Panc1 (cell line): ENCODE measurements around the gene FGF23. TPM values are rescaled to one million over a fixed set of nuclear protein-coding genes. Genes with fewer than 3 reads are reported as not detected.

Source experiments
- ATAC-seq: fragments of 200-7000 bp; cut with Tn5 transposase; 2 replicates; pipeline ENCODE4 v1.9.1; 2020; ENCODE audit warnings: mild to moderate bottlenecking, moderate library complexity
- BruUV-seq: library from RNA; stranded (reverse); fragments of 400-500 nt; replicated peaks from 2 replicates; lab custom pipeline; 2021; lab: Mats Ljungman, UMichigan
- CTCF ChIA-PET: fragments of 300-600 bp; sonication (Branson Sonifier 250); formaldehyde crosslinking; loops from one replicate; lab custom pipeline; 2022; ENCODE audit warnings: antibody characterized with exemption; lab: Charles Lee
- POLR2A ChIA-PET: fragments of 300-600 bp; sonication (Branson Sonifier 250); formaldehyde crosslinking; loops from one replicate; lab custom pipeline; 2022; ENCODE audit warnings: antibody characterized with exemption; lab: Charles Lee
- DNase-seq: peaks from one replicate; pipeline ENCODE4 v3.0.0-alpha.2; 2010; ENCODE audit warnings: low read depth, low spot score
- H3K27ac ChIP-seq: 2 replicates; pipeline ENCODE4 v1.5.1; 2011; ENCODE audit warnings: mild to moderate bottlenecking, low read length, inconsistent platforms
- H3K27me3 ChIP-seq: fragments of 200-500 bp; sonication (Bioruptor generic); 2 replicates; pipeline ENCODE4 v1.6.0; 2014; ENCODE audit warnings: low read length, inconsistent platforms; ENCODE audit not compliant: control insufficient read depth, insufficient read depth
- H3K36me3 ChIP-seq: fragments of 200-500 bp; sonication (Bioruptor generic); 2 replicates; pipeline ENCODE4 v1.5.1; 2014; ENCODE audit warnings: inconsistent platforms, mild to moderate bottlenecking, low read length, moderate library complexity; ENCODE audit not compliant: control insufficient read depth, insufficient read depth
- H3K4me1 ChIP-seq: 2 replicates; pipeline ENCODE4 v1.5.1; 2011; ENCODE audit warnings: inconsistent platforms, mild to moderate bottlenecking, low read length, moderate library complexity; ENCODE audit not compliant: control insufficient read depth, insufficient read depth
- H3K4me3 ChIP-seq, 2 experiments: 2 replicates each; pipeline ENCODE4 v1.5.1; 2011 to 2012; ENCODE audit warnings: low read depth in 2 of 2, low read length in 2 of 2, mild to moderate bottlenecking in 2 of 2, inconsistent platforms in 1 of 2, moderate library complexity in 1 of 2
- H3K9me3 ChIP-seq: fragments of 200-500 bp; sonication (Bioruptor generic); 2 replicates; pipeline ENCODE4 v1.5.1; 2014; ENCODE audit warnings: low read depth, mild to moderate bottlenecking, inconsistent platforms, low read length, moderate library complexity; ENCODE audit not compliant: control insufficient read depth, insufficient read depth
- POLR2AphosphoS5 ChIP-seq: IDR thresholded peaks from 2 replicates; pipeline ENCODE4 v1.6.1; 2012; ENCODE audit warnings: mild to moderate bottlenecking, low read depth, low read length, moderate library complexity
- SIN3A ChIP-seq: IDR thresholded peaks from 2 replicates; pipeline ENCODE4 v1.6.1; 2012; ENCODE audit warnings: low read depth, mild to moderate bottlenecking, low read length, moderate library complexity, borderline replicate concordance; ENCODE audit not compliant: insufficient read depth
- TCF7L2 ChIP-seq: IDR thresholded peaks from 2 replicates; pipeline ENCODE4 v1.6.1; 2011; ENCODE audit warnings: mild to moderate bottlenecking, low read depth, low read length, inconsistent platforms
- in situ Hi-C: cut with HindIII; loops from 2 replicates; pipeline ENCODE4 v1.10.0; 2016; ENCODE audit warnings: low sequenced_read_pairs, low pct_unique_long_range_greater_than_20kb
- intact Hi-C: fragments of 100-400 bp; cut with micrococcal nuclease; formaldehyde crosslinking; loops from one replicate; pipeline ENCODE4 v1.10.0; 2022; ENCODE audit not compliant: unreplicated experiment
- total RNA-seq: library from RNA; stranded (reverse); gene quantifications from one replicate; pipeline ENCODE4 v1.2.1, GENCODE V29; 2021; ENCODE audit not compliant: unreplicated experiment
- TF ChIP-seq, protein P1 (sequence below), 2 experiments: IDR thresholded peaks; 2 replicates each; pipeline ENCODE4 v1.6.1; 2011 to 2012; ENCODE audit warnings: low read depth in 2 of 2, control low read depth in 1 of 2, low read length in 1 of 2, mild to moderate bottlenecking in 1 of 2, moderate library complexity in 1 of 2; ENCODE audit not compliant: insufficient read depth in 1 of 2
- TF ChIP-seq, protein P2 (sequence below): fragments of 450-650 bp; IDR thresholded peaks from 2 replicates; pipeline ENCODE4 v1.5.1; 2017; ENCODE audit warnings: mild to moderate bottlenecking

The FGF23 gene
- total RNA-seq, 1 experiment from 2014 or later, result not detected

DNA sequence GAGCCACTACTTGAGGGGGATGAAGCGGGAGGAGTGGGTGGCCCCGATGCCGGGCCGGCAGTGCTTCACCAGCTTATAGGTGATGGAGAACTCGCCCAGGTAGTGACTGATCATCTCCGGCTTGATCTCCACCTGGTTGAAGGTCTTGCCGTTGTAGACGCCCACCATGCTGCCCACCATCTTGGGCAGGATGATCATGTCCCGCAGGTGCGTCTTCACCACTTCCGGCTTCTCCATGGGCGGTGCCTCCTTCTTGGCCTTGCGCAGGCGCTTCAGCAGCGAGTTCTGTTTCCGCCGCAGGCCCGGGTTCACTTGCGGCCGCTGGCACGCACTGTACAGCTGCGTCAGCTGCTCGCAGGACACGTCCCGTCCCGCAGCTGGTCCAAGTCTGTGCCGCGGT lies 55.1 kb downstream of the FGF23 start:
- Histone ChIP-seq H3K27ac (no peak overlapping the region), H3K27me3 (no peaks in the 10 kb centered on the region), H3K4me3 (no peak overlapping the region), H3K4me1 (no peaks in the 10 kb centered on the region), H3K9me3 (no peaks in the 10 kb centered on the region), H3K36me3 (peaks cover 2% of the 10 kb centered on the region; the same call in 1 of the 2 replicates)
- intact Hi-C loops (no loop called here), in situ Hi-C loops (no loop called here)
- POLR2A ChIA-PET, result interaction anchor here (0.6 kb wide), 1 partner anchor 8 kb away, joined by 3 read pairs; no protein-coding TSS in a partner anchor
- CTCF ChIA-PET, result interaction anchor here (0.7 kb wide), 1 partner anchor 41 kb away, joined by 5 read pairs; no protein-coding TSS in a partner anchor
- TF ChIP-seq SIN3A (no peak), POLR2AphosphoS5 (no peak), TCF7L2 (no peak)
- TF ChIP-seq, protein P1, sequence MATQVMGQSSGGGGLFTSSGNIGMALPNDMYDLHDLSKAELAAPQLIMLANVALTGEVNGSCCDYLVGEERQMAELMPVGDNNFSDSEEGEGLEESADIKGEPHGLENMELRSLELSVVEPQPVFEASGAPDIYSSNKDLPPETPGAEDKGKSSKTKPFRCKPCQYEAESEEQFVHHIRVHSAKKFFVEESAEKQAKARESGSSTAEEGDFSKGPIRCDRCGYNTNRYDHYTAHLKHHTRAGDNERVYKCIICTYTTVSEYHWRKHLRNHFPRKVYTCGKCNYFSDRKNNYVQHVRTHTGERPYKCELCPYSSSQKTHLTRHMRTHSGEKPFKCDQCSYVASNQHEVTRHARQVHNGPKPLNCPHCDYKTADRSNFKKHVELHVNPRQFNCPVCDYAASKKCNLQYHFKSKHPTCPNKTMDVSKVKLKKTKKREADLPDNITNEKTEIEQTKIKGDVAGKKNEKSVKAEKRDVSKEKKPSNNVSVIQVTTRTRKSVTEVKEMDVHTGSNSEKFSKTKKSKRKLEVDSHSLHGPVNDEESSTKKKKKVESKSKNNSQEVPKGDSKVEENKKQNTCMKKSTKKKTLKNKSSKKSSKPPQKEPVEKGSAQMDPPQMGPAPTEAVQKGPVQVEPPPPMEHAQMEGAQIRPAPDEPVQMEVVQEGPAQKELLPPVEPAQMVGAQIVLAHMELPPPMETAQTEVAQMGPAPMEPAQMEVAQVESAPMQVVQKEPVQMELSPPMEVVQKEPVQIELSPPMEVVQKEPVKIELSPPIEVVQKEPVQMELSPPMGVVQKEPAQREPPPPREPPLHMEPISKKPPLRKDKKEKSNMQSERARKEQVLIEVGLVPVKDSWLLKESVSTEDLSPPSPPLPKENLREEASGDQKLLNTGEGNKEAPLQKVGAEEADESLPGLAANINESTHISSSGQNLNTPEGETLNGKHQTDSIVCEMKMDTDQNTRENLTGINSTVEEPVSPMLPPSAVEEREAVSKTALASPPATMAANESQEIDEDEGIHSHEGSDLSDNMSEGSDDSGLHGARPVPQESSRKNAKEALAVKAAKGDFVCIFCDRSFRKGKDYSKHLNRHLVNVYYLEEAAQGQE (IDR thresholded peaks at IDR 0.05; ENCODE audit: insufficient read depth in 1 of 2, low read depth in 2 of 2, low read length in 1 of 2), result no peak
- TF ChIP-seq, protein P2, sequence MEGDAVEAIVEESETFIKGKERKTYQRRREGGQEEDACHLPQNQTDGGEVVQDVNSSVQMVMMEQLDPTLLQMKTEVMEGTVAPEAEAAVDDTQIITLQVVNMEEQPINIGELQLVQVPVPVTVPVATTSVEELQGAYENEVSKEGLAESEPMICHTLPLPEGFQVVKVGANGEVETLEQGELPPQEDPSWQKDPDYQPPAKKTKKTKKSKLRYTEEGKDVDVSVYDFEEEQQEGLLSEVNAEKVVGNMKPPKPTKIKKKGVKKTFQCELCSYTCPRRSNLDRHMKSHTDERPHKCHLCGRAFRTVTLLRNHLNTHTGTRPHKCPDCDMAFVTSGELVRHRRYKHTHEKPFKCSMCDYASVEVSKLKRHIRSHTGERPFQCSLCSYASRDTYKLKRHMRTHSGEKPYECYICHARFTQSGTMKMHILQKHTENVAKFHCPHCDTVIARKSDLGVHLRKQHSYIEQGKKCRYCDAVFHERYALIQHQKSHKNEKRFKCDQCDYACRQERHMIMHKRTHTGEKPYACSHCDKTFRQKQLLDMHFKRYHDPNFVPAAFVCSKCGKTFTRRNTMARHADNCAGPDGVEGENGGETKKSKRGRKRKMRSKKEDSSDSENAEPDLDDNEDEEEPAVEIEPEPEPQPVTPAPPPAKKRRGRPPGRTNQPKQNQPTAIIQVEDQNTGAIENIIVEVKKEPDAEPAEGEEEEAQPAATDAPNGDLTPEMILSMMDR, result no peak
- no TSS peak for BruUV-seq
- ATAC-seq (no peak), DNase-seq (no peak)

DNA sequence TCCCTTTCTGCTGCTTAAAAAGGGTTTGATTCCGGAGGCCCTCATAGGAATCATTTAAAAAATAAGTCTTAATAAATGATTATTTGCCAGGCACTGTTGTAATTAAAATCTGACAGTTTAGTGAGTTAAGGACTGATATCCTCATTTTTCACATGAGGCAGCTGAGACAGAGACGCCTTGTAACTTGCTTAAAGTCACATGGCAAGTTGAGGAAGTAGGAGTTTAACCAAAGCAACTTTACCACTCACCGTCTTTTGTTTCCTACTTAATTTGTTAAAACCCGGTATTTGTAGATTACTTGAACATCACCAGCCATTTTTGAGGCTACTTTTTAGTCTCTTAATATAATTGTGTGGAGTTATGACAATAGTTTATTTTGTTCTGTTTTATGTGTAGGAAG lies 56.1 kb downstream of the FGF23 start:
- intact Hi-C loops, result no loop called here
- no peak for DNase-seq
- Histone ChIP-seq H3K9me3 (no peaks in the 10 kb centered on the region), H3K4me1 (no peaks in the 10 kb centered on the region), H3K36me3 (peaks cover 2% of the 10 kb centered on the region; the same call in 1 of the 2 replicates), H3K4me3 (no peak overlapping the region), H3K27me3 (no peaks in the 10 kb centered on the region), H3K27ac (no peak overlapping the region)
- ChIA-PET POLR2A (no interaction called here), CTCF (interaction anchor here (0.7 kb wide), 1 partner anchor 42 kb away, joined by 5 read pairs; no protein-coding TSS in a partner anchor)
- TF ChIP-seq TCF7L2 (no peak), POLR2AphosphoS5 (no peak), SIN3A (no peak)
- TF ChIP-seq, protein P2, result no peak
- TF ChIP-seq, protein P1 (IDR thresholded peaks at IDR 0.05; ENCODE audit: insufficient read depth in 1 of 2, low read depth in 2 of 2, low read length in 1 of 2), result no peak
- no TSS peak for BruUV-seq
- no peak for ATAC-seq
- in situ Hi-C loops, result no loop called here
